ENCODE measurements around the gene KASH5.

Gene KASH5

GRCh38 chr19:49461656-49462055 is 73.6 kb downstream of the KASH5 start:
- DNase-seq, result no peak

- DNase-seq, result no peak
Measured at GRCh38 chr19:49462492-49462891, 74.4 kb downstream of the KASH5 start.

GRCh38 chr19:49463960-49464740 is 76.1 kb downstream of the KASH5 start:
- no peak for DNase-seq

DNA sequence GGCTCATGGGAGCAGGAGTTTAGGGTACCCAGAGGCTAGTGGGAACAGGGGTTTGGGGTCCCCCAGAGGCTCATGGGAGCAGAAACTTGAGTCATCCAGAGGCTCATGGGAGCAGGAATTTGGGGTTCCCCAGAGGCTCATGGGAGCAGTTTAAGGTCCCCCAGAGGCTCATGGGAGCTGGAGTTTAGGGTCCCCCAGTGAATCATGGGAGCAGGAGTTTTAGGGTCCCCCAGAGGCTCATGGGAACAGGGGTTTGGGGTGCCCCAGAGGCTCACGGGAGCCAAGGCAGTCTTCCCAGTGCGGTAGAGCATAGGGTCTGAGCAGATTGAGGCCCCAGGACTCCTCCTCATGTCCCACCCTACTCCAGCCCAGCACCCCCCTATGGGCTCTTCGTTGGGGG is 77.3 kb downstream of the KASH5 start:
- DNase-seq, result no peak
